G401 (cell line): ENCODE data around the gene CALR. TPM values are rescaled to one million over a fixed set of nuclear protein-coding genes. Genes with fewer than 3 reads are reported as not detected.

ENCODE experiments used
- DNase-seq: peaks from one replicate; pipeline ENCODE4 v3.0.0-alpha.2; 2015; ENCODE audit warnings: low spot score
- in situ Hi-C: cut with HindIII; loops from 2 replicates; pipeline ENCODE4 v1.10.0; 2016; ENCODE audit warnings: low sequenced_read_pairs, mixed read lengths
- total RNA-seq: library from RNA; depleted of rRNA; stranded (reverse); fragments of >200 nt; shearing (Covaris generic); gene quantifications from 2 replicates; pipeline ENCODE4 v1.2.3, GENCODE V29; 2014

Gene CALR
- total RNA-seq, 1 experiment from 2014 or later, result 1,755 TPM

- in situ Hi-C loops, result no loop called here
These were observed 8.3 kb upstream of the CALR start for GRCh38 chr19:12930002-12930645.

GRCh38 chr19:12932392-12933286 is 5.8 kb upstream of the CALR start:
- no peak for DNase-seq
- in situ Hi-C loops, result no loop called here

More at GRCh38 chr19:12930002-12930645, 8.3 kb upstream of the CALR start:
- no peak for DNase-seq

GRCh38 chr19:12933287-12934072 is 4.9 kb upstream of the CALR start, which contains the start of gene FARSA:
TSS of gene FARSA (minus strand) at chr19:12933711. CDS start at chr19:12933696, 15 bp downstream.
- peak; percentile 97 for DNase-seq
- in situ Hi-C loops, result no loop called here

- in situ Hi-C loops, result no loop called here
- no peak for DNase-seq
These were observed 3.3 kb upstream of the CALR start for GRCh38 chr19:12935071-12935470.

- no peak for DNase-seq
These were observed 1.8 kb upstream of the CALR start for GRCh38 chr19:12936582-12936981.

GRCh38 chr19:12937093-12937926 is 1.1 kb upstream of the CALR start:
- DNase-seq, result no peak
- in situ Hi-C loops, result no loop called here

More at GRCh38 chr19:12936582-12936981, 1.8 kb upstream of the CALR start:
- in situ Hi-C loops, result no loop called here

GRCh38 chr19:12938779-12939601 is 581 bp downstream of the CALR start:
- in situ Hi-C loops, result no loop called here
- no peak for DNase-seq

GRCh38 chr19:12939975-12940423 is 1.6 kb downstream of the CALR start:
- DNase-seq, result no peak
- in situ Hi-C loops, result no loop called here

- in situ Hi-C loops, result no loop called here
- DNase-seq, result no peak
These were observed 2.5 kb downstream of the CALR start for GRCh38 chr19:12940897-12941296.

- in situ Hi-C loops, result no loop called here
- DNase-seq, result no peak
These were observed 5.1 kb downstream of the CALR start for GRCh38 chr19:12943437-12944044.

GRCh38 chr19:12944104-12944674 is 5.8 kb downstream of the CALR start:
- in situ Hi-C loops, result no loop called here
- no peak for DNase-seq

GRCh38 chr19:12945479-12946091 is 7.2 kb downstream of the CALR start, which contains the start of gene RAD23A:
TSS of gene RAD23A (plus strand) at chr19:12945862. CDS start at chr19:12945949, 87 bp downstream.
- DNase-seq, result peak; percentile 92
- in situ Hi-C loops, result no loop called here

- in situ Hi-C loops, result no loop called here
- peak; percentile 40 for DNase-seq
These were observed 7.8 kb downstream of the CALR start for GRCh38 chr19:12946092-12946721.

GRCh38 chr19:12946731-12947496 is 8.5 kb downstream of the CALR start:
- in situ Hi-C loops, result no loop called here
- DNase-seq, result no peak
